Measurements from ENCODE around the gene TMPRSS9.

The TMPRSS9 gene

GRCh38 chr19:2335848-2336247 lies 24.2 kb upstream of the TMPRSS9 start:
- Histone ChIP-seq H3K4me3 (ENCODE audit: low read length) (no peak overlapping the region), H3K4me2 (ENCODE audit: low read length) (no peak overlapping the region), H2AFZ (ENCODE audit: low read depth, low read length) (no peak overlapping the region), H3K79me2 (ENCODE audit: low read length) (peaks cover 61% of the 10 kb centered on the region), H3K27ac (ENCODE audit: low read length) (no peak overlapping the region), H3K36me3 (replicated peaks; ENCODE audit: low read depth, low read length) (peaks cover 18% of the 10 kb centered on the region), H3K9me3 (ENCODE audit: insufficient read depth, low read length) (no peaks in the 10 kb centered on the region; the same call in 1 of the 2 replicates), H3K27me3 (ENCODE audit: low read depth, low read length) (no peaks in the 10 kb centered on the region), H3K9ac (ENCODE audit: low read length) (no peak overlapping the region), H4K20me1 (ENCODE audit: insufficient read depth, low read length) (peaks cover 23% of the 10 kb centered on the region; the same call in 1 of the 2 replicates), H3K4me1 (ENCODE audit: low read length) (peaks cover 17% of the 10 kb centered on the region)
- no peak for TF ChIP-seq EZH2phosphoT487 (IDR thresholded peaks at IDR 0.05; ENCODE audit: low read depth)
- no peak for TF ChIP-seq CTCF (IDR thresholded peaks at IDR 0.05; ENCODE audit: low read depth, low read length)

- no peak overlapping the region for H2AFZ ChIP-seq (ENCODE audit: low read depth, low read length)
- H3K27ac ChIP-seq (ENCODE audit: low read length), result no peak overlapping the region
- H4K20me1 ChIP-seq (ENCODE audit: insufficient read depth, low read length), result peaks cover 20% of the 10 kb centered on the region; the same call in 1 of the 2 replicates
- no peak for TF ChIP-seq EZH2phosphoT487 (IDR thresholded peaks at IDR 0.05; ENCODE audit: low read depth)
- no peak for TF ChIP-seq CTCF (IDR thresholded peaks at IDR 0.05; ENCODE audit: low read depth, low read length)
- H3K4me1 ChIP-seq (ENCODE audit: low read length), result peaks cover 11% of the 10 kb centered on the region
- no peak overlapping the region for H3K9ac ChIP-seq (ENCODE audit: low read length)
- peaks cover 18% of the 10 kb centered on the region for H3K36me3 ChIP-seq (replicated peaks; ENCODE audit: low read depth, low read length)
- H3K4me3 ChIP-seq (ENCODE audit: low read length), result no peak overlapping the region
- H3K4me2 ChIP-seq (ENCODE audit: low read length), result no peak overlapping the region
- H3K9me3 ChIP-seq (ENCODE audit: insufficient read depth, low read length), result no peaks in the 10 kb centered on the region; the same call in 1 of the 2 replicates
- H3K79me2 ChIP-seq (ENCODE audit: low read length), result peaks cover 52% of the 10 kb centered on the region
- no peaks in the 10 kb centered on the region for H3K27me3 ChIP-seq (ENCODE audit: low read depth, low read length)
These were observed 23.3 kb upstream of the TMPRSS9 start for GRCh38 chr19:2336528-2337328.

GRCh38 chr19:2337329-2337707 lies 22.7 kb upstream of the TMPRSS9 start:
- H3K9ac ChIP-seq (ENCODE audit: low read length), result no peak overlapping the region
- no peaks in the 10 kb centered on the region; the same call in 1 of the 2 replicates for H3K9me3 ChIP-seq (ENCODE audit: insufficient read depth, low read length)
- no peaks in the 10 kb centered on the region for H3K27me3 ChIP-seq (ENCODE audit: low read depth, low read length)
- H2AFZ ChIP-seq (ENCODE audit: low read depth, low read length), result no peak overlapping the region
- H3K4me3 ChIP-seq (ENCODE audit: low read length), result no peak overlapping the region
- H4K20me1 ChIP-seq (ENCODE audit: insufficient read depth, low read length), result peaks cover 18% of the 10 kb centered on the region; the same call in 1 of the 2 replicates
- H3K27ac ChIP-seq (ENCODE audit: low read length), result no peak overlapping the region
- TF ChIP-seq EZH2phosphoT487 (IDR thresholded peaks at IDR 0.05; ENCODE audit: low read depth) (no peak), CTCF (IDR thresholded peaks at IDR 0.05; ENCODE audit: low read depth, low read length) (no peak)
- H3K4me1 ChIP-seq (ENCODE audit: low read length), result peaks cover 5% of the 10 kb centered on the region
- peaks cover 18% of the 10 kb centered on the region for H3K36me3 ChIP-seq (replicated peaks; ENCODE audit: low read depth, low read length)
- peaks cover 46% of the 10 kb centered on the region for H3K79me2 ChIP-seq (ENCODE audit: low read length)
- H3K4me2 ChIP-seq (ENCODE audit: low read length), result no peak overlapping the region

GRCh38 chr19:2338055-2338615 lies 21.9 kb upstream of the TMPRSS9 start:
- Histone ChIP-seq H3K9ac (ENCODE audit: low read length) (no peak overlapping the region), H3K4me3 (ENCODE audit: low read length) (no peak overlapping the region), H3K4me1 (ENCODE audit: low read length) (no peaks in the 10 kb centered on the region), H3K36me3 (replicated peaks; ENCODE audit: low read depth, low read length) (peaks cover 18% of the 10 kb centered on the region), H3K79me2 (ENCODE audit: low read length) (peaks cover 38% of the 10 kb centered on the region), H3K4me2 (ENCODE audit: low read length) (no peak overlapping the region), H3K9me3 (ENCODE audit: insufficient read depth, low read length) (no peaks in the 10 kb centered on the region; the same call in 1 of the 2 replicates), H2AFZ (ENCODE audit: low read depth, low read length) (no peak overlapping the region), H4K20me1 (ENCODE audit: insufficient read depth, low read length) (peaks cover 14% of the 10 kb centered on the region; the same call in 1 of the 2 replicates), H3K27ac (ENCODE audit: low read length) (no peak overlapping the region), H3K27me3 (ENCODE audit: low read depth, low read length) (no peaks in the 10 kb centered on the region)
- TF ChIP-seq CTCF (IDR thresholded peaks at IDR 0.05; ENCODE audit: low read depth, low read length) (no peak), EZH2phosphoT487 (IDR thresholded peaks at IDR 0.05; ENCODE audit: low read depth) (no peak)

All from OCI-LY3 (cell line).